ENCODE measurements around the gene RGPD6.
"Not testable (repeated sequence)": the region's sequence is repeated elsewhere in the genome, so short reads cannot be mapped to it uniquely, and the experiment has no call there.

RGPD6 gene

DNA sequence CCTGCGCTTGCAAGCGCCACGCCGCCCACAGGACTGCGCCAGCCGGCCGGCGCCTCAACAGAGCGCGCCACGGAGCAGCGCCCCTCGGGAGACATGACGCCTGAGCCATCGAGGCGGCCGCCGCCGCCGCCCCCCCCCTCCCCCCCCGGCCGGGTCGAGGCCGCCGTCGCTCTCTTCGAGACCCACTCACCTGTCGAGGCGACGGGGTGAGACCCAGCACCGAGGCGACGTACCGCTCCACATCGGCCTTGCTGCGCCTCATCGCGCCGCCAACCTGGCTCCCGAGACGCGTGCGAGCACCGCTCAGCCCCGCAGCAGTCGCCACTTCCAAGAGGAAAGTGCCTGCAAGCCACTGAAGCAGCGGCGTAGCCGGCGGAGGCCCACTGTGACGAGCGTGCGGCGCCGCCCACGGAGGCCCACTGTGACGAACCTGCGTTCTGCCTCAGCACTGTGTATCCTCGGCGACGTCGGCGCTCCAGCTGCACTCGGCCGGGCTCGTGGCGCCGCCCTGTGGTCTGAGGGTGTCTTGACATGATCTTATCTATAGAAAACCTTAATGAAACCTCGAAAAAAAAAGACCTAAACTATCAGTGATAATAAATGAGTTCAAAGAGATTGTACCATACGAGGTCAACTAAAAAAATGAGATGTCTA, at the start of gene RGPD6:
Gene RGPD6, minus strand, starts transcription at position 460 of the 654 bp plus-strand sequence. Its CDS starts 198 bp downstream, at position 262.
- not testable (repeated sequence) for DNase-seq

DNA sequence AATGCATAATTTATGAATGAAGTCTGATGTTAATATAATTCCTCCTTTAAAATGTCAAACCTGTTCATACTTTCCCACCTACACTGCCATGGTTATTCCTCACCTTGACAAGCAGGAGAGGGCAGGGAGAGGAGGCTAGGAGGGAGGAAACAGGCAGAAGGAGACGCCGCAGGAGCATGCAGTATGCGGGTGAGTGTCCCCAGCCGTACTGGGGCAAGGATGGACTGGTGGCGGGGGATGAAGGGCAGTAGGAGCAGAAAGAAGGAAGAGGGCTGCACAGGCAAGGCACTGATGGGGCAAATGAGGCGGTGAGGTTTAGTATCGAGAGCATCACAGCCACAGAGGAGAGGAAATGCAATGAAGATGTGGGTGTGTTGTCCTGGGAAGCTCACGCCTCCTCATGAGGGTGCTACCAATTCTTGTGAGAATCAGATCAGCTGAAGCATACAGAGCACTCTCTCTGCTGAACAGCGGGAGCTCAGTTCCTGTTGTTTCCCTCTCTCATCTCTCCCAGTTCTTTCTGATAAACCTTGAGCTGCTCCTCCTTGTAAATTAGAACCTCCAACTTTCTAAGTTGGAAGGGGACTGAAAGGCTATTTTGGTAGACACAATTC, 42.4 kb upstream of the RGPD6 start:
- DNase-seq = not testable (repeated sequence)

DNA sequence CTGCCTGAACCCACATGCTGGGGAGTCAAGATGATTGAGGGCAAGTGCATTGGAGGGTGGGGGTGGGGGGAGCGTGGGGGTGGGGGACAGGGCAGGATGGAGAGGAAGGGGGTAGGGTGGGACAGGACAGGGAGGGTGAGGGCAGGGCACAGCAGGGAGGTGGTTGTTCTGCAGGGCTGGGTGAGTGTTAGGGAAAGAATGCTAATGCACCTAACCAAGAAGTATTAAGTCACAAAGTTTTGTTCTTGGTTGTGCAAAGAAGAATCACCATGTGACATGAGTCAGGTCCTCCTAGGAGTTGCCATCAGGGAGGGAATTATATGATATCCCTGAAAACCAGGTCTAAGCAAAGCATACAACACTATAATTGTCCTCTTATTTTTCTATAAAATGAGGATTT, 36.9 kb upstream of the RGPD6 start:
- not testable (repeated sequence) for DNase-seq

DNA sequence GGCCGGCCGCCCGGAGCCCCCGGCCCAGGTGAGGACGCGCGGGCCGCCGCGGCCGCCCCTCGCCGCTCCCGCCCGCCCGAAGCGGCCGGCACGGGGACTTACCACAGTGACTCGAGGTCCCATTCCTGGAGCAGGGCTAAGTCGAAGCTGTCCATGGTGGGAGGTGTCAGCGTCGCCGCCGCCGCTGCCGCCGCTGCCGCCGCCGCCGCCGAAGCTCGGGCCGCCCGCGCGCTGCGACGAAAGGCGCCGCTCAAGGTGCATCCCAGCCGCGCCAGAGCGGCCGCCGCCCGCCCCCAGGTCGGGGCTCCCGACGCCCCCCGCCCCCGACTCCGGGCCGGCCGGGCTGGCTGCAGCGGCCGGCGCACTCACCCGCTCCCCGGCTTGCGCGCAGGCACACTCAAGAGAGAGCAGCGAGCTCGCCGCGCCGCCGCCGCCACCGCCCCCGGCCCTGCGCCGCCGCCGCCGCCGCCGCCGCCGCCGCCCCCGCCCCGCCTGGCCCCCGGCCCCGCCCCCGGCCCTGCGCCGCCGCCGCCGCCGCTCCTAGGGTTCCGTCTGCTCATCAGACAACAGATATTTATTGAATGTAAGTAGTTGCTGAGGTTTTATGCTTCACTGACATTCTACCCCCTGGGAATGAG, 33.7 kb upstream of the RGPD6 start:
- not testable (repeated sequence) for DNase-seq

DNA sequence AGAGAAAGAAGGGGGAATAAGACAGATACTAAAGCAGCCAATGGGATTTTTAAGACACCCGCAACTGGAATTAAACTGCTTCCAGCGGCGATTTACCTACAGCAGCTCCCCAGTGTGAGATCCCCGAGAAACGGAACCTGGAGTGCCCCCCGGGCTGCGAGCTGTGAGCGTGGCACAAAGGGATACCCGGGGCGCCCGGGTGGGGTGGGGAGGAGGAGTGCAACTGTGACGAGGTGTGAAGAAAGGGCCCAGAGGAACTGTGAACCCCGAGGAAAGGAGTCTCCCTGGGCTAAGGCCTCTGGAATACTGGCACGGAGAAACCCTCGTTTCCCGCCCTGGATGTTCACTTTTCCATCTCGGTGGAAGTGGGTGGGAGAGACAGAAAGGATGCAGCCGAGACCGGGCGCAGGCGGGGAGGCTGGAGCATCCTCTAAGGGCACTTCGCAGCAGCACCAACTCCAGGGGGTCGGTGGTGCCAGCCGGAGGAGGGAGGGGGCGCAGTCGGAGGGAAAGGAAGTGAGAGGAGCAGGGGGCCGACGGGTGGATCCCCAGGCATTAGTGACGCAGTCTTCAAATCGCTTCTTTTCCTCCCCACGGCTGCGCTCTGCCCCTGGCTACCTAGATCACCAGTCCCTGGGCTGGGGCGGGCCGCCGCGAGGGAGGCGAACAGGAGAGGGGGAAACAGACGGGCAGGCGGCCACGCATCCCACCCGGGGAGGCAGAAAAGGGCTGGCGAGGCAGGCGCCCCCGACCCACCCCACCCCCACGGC, 33.0 kb upstream of the RGPD6 start:
- not testable (repeated sequence) for DNase-seq

DNA sequence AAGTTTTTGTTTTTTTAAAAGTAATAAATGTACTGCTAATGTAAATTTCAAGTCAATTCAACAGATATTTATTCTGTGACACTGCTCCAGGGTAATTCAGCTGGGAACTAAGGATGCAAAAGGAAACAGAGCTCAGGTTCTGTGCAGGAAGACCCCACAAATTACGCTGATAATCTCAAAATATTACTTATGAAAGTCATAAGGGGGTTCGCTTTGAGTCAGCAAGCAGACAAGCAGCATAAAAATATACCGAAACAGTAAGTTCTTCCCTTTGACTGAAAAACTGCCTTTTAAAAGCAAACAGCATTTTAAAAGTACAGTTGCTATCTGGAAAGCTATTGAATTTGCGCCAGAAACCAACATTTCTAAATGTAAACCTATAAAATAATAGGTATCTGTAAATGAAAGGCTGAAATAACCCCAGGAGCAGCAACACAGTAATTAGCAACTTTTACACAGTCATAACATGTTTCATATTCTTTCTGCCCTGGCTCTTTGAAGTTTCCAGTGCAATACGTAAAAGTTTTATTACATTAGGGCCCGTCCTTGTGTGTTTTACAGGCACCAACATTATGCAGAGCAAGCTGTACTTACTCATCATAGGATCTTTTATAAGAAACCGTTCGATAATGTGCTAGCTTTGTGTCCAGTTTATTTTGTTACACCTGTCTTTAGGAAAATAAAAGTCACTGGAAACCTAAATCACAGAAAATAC, 31.9 kb upstream of the RGPD6 start:
- not testable (repeated sequence) for DNase-seq

DNA sequence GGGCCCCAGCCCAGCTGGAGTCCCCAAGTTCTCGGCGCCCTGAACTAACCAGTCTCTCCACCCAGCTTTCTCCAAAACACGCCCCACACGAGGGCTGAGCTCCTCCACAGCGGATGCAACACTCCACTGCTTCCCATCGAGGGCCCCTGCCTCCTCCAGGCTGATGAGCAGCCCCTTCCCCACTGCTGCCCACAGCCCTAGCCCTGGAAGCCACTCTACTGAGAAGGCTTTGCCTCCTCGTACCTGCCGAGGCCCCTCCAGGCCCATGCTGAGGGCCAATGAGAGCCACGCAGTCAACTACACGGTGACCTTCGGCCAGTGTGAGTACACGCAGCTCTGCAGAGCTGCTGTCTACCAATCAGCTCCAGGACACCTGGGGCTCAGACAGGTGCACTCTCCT, 28.0 kb upstream of the RGPD6 start:
- not testable (repeated sequence) for DNase-seq

DNA sequence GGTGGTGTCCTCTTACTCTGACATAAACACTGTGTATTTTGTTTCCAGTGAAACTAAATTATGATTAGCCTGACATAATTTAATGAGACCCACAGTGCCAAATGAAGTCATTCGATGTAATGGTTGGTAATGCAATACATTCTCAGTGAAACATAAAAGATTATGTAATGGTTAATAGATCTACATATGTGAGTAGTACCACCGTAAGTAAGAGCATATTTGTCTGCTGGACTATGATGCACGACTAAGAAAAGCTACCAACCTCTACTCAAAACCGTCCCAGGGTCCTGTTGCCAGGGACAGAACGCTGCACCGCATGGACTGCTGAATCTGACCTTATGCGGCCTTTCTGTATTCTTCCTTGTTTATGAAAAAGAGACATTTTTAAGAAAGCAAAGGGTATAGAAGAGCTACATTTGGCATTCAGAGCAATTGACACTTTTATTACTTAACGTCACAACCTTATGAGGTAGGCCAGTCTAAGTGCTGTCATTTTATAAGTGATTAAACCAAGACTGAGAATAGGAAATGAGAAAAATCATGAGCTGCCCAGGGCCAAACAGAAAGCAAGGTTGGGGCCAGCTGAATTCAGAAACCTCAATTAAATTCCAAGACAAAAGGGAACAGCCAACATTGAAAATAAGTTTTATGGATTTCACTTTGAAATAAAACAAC, 27.0 kb upstream of the RGPD6 start:
- not testable (repeated sequence) for DNase-seq

DNA sequence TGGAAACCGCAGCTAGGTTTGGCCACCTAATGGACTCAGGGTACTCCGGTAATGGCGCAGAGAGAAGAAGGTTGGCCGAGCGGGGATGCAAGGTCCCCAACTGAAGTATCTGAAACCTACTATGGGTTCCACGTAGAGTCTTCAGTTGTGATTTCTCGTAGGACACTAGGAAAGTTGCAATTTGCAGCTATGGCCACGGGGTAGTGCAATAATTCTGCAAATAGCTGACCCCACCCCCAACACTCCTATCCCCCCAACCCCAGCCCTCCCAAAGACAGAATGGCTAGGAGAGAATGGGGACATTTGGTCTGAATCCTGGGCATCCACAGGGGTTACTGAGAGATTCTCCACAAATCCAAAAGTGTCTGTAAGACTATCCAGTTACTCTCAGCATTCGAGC, 25.1 kb upstream of the RGPD6 start:
- DNase-seq = not testable (repeated sequence)

DNA sequence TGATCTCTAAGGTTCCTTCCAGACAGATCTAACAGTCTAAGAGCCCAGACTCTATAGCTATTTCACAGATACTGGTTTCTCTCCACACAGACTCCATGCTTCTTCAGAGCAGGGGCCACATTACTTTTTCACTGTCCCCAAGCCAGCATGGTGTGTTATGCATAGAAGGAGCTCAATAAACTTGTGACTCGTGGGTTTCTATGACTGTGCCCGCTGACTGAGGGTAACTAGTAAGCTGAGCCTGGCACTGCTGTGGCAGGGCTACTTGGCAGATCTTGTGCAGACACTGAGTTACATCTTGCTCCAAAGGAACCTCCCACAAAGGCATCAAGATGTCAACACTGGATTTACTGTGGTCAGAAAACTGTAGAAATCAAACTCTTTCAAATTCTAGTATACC, 15.0 kb upstream of the RGPD6 start:
- DNase-seq = not testable (repeated sequence)

DNA sequence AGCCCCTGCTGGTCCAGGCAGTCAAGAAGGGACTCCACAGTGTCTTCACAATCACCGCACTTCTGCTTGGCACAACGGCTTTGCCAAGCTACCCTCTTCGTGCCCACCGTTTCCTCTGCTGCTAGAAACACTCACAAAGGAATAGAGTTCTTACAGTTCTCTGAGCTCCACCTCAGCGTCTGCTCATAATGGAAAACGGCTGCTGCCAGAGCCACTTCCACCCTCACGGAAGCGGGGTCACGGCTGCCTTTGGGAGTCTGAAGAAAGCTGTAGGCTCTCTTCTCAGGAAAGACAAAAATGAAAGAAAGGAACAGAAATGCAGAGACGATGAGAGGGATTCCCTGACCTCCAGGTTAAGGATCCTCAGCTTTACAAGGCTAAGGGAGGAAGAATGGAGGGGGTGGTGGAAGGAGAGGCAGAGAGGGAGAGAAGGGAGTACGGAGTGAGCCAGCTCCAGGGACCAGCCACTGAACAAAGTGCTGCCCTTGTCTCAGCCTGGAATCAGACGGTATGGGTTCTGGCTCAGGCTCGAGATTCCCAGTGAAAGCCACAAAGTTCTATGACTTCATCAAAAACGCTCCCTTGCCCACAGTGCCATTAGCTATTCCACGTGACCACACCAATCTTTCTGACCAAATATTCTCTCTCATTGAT, 12.8 kb upstream of the RGPD6 start:
- DNase-seq = not testable (repeated sequence)

DNA sequence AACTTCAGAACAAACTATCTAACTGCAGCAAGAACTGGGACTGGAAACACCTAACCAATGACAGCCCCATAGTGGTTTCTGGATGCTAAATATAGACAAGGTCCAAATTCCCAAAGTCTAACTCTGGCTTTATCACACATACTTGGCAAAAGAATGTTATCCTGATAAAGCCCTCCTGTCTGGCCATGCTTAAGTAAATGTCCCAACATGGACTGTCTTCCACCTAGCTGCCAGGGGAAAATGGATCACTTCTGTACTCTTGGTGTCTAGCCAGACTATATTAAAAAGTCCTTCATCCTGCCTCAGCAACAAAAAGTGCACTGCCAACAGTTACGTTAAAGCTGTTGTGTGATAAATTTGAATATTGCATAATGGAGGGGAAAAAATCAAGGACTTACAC, 11.5 kb upstream of the RGPD6 start:
- DNase-seq = not testable (repeated sequence)

DNA sequence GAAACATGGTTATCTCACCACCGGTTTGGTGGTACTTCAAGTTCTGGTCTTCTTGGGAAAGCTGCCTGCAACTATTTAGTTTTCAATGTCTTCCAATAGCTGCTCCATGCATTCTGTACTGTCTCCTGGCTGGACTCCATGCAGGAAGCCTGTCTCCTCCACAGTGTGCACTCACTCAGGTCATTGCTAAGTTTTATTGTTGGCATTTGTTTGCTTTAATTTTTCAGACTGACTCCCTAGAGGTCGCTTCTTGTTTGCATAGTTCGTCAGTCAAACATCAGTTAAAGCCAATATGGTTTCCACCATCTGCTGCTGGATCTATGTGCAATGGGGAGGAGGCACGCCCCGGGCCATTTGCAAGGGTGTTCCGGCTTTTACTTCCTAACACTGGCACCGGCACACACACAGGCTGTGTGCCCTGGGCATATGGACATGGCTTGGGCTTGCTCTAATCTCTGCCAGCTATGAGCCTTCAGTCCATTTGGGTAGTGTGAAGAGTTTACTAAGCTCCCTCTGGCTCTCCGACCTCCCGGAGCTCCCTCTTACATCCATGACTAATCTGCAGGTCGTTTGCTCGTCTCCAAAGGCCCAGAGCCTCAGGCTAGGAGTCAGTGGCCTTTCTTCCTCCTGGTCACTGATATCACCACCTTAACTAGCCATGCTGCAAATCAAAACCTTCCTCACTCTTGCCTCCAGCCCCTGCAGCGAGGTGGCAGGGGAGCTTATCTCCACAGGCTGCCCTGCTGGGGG, 2.4 kb upstream of the RGPD6 start:
- DNase-seq = not testable (repeated sequence)

DNA sequence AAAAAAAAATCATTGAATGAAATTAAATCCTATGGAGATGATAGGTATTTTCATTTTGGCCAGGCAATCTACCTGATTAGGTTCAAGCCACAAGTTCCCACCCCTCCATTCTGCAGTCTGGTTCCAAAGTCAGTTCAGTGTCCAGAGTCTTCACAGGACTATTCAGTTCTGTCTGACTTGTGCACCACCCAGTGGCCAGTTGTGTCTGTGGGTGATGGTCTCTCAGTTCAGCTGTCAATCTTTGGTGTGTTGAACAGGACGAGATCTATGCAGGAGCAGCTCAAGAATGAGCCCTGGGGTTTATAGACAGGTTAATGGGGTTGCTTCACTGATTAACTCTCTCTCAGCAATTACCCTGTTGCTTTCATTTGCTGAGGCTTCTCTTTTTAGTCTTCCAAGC, 1.4 kb upstream of the RGPD6 start:
- DNase-seq = not testable (repeated sequence)

DNA sequence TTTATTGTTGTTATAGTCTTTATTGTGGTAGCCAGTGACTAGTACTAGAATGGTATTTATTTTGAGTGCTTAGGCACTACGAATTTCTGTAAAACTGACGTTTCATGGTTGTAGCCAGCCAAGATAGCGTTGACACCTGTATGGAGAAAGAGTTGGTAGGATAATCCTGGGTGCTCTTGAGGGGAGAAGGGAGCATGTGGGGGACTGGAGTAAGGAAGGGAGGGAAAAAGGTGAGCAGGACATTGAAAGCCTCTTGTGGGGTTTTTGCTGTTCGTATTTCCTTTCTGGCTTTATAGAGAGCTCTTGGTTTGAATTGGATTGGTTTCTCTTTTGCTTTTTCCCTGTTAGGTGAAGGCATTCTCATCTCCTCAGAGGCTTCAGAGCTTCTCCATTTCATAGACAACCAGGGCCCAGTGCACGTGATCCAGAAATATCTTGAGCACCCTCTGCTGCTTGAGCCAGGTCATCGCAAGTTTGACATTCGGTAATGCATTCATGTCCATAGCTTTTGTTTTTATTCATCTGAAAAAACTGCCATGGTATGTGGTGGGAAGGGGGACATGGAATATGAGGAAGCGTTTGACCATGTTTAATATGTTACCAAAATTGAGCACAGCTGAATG, 77.2 kb downstream of the RGPD6 start:
- not testable (repeated sequence) for DNase-seq

DNA sequence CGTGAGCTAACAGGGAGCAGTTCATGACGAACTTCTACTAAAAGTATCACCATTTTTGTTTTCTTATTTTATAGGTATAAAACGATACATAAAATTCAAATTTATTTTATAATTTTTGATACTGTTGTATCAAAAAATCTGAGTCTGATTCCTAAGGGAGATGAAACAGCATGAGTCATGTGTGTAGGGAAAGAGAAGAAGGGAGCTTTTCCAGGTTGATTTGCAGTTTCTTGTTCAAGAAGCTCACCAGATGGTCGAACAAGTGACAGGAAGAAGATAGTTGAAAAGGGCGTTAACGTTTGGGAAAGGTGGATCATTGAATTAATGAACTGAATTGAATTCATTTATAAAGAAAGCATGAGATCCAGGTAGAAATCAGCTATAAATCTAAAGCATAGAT, 81.0 kb downstream of the RGPD6 start:
- DNase-seq = not testable (repeated sequence)

DNA sequence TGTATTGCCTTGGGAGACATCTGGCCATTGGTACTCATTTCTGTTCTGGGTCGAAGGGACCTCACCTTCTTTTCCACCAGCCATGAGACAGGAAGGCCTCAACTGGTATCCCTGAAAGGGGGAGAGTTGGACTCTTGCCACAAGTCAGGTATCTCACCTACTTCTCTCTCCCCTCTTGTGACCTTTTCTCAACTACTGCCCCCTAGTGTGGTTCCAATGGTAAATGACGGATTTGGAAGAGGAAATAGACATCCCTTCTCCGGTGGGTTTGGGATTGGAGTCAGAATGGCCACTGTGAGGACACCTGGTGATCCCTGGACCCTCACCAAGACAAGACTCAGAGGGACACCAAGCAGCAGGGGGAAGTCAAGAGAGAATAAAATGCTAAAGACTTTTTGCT, 82.5 kb downstream of the RGPD6 start:
- DNase-seq = not testable (repeated sequence)

DNA sequence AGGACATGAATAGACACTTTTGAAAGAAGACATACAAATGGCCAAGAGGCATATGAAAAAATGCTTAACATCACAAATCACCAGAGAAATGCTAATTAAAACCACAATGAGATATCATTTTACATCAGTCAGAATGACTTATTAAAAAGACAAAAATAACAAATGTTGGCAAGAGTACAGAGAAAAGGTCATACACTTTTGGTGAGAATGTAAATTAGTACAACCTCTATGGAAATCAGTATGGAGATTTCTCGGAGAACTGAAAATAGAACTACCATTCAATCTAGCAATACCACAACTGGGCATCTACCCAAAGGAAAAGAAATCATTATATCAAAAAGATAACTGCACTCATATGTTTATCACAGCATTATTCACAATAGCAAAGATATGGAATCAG, 88.0 kb downstream of the RGPD6 start:
- DNase-seq = not testable (repeated sequence)

DNA sequence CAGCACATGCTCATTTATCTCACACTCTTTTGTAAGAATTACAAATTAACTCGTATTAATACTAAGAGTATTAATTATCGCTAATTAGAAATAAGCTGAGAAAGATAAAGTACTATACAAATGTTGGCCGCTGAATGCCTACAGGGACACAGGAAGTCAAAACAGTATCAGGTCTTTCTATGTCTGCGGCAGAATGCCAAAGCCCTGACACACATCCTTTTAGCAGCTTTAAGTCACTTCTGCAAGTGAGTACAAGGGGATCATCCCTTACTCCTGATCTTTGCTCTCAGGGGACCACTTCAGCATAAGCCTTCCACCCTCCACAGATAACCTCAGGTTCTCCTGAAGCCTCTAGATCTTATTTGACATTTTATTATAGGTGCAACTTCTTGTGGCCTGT, 94.3 kb downstream of the RGPD6 start:
- not testable (repeated sequence) for DNase-seq

DNA sequence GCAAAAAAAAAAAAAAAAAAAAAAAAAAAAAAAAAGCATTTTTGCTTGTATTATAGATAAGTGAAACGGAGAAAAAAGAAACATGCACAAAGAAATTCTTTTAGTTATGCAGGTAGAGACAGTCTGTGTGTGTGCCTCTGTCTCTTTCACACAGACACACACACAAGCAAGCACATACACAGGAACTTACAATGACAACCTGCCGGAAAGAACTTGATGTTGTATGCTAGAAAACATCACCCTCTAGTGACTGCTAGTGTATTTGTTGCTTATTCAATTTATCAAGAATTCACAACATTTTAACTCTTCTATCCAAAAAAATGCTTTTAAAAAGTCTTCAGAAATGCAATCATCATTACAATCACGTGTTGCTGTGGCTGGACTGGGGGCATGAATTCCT, 95.8 kb downstream of the RGPD6 start:
- not testable (repeated sequence) for DNase-seq
